ENCODE results near the gene CDK13.

Gene CDK13

DNA sequence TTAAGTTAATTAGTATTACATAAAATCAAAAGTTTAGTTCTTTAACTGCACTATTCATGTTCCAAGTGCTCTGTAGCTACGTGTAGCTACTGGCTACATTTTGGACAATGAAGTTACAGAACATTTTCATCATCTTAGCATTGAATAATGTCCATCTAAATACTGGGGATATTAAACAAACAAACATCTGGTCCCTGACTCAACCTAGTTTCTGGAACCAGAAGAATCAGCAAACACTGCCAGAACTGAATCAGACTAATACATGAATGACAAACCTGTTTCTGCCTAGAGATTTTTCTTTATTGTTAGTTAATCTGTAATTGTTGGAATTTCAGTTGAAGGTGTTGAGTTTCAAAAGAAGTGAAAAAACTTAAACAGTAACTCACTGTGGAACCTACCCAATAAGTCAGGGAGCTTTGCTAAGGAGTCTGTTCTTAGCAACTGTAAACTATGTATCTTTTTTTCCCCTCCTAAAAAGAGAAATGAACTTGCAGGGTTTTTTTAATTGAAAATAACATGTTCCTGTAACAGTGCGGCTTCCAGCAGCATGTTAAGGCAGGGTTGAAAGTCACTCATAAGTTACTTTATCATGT lies 58.3 kb downstream of the CDK13 start:
- DNase-seq (ENCODE audit: low read depth in 2 of 3, low spot score in 1 of 3): no peak

DNA sequence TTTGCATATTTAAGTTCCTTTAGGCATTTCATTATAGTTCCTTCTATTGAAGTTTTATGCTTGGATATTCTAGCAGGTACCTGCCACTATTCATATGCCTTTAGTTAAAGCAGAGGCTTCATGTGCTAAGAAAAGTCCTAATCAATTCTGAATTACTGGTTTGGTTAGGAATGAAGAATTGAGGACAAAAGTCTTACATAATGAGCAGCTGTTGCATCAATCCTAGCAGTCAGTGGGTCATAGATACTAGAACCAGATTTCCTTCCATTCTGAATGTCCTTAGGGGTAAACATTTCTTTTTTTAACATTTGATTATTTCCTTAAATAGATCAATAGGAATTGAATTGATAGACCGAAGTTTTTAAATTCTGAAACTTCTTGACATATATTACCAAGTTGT lies 59.2 kb downstream of the CDK13 start:
- DNase-seq (ENCODE audit: low read depth in 2 of 3, low spot score in 1 of 3): no peak

DNA sequence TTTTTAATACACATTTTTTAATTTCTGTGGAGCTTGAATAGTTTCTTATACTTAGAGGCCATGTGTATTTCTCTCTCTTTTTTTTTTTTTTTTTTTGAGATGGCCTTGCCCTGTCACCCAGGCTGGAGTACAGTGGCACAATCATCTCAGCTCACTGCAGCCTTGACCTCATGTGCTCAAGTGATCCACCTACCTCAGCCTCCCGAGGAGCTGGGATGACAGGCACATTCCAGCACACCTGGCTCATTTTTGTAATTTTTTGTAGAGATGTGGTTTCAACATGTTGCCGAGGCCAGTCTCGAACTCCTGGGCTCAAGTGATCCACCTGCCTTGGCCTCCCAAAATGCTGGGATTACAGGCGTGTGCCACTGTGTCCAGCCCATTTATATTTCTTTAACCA lies 64.3 kb downstream of the CDK13 start:
- no peak for DNase-seq (ENCODE audit: low read depth in 2 of 3, low spot score in 1 of 3)

DNA sequence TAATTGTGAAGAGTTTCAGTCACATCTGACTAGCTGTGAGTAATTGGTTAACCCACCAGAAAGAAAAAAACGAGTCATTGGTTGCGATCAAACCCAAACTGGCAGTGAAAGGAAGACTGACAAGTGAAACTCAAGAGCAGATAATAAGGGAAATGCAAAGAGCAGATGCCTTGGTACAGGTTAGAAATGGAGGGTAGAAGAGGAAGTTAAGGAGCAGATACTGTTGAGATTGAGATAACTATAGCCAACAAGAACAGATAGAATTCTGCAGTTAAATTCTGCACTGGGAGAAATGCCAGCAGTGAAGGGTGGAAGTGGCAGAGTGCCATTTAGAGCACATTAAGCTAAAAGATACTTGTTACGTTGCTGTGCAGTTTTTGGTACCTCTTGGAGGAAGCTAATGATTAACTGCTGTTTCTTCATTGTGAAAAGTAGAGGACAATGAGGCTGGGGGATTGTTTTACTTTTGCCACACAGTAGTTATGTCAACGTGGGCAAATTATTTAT lies 65.8 kb downstream of the CDK13 start:
- DNase-seq (ENCODE audit: low read depth in 2 of 3, low spot score in 1 of 3): peak in 1 of 3 donors; percentile 16

DNA sequence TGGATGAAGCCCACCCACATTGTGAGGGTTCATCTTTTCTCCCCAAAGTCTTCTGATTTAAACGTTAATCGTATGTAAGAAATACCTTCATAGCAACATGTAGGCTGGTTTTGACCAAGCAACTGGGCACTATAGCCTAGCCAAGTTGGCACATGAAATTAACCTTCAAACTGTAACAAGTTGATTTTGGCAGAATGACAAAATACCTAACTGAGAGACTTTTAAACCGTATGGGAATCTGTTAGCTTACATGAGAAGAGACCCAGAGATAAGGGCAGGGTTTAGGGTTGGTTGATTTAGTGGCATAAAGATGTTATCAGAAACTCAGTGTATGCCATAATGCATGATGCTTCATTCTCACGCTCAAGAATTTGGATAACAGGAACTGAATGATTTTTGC lies 69.5 kb downstream of the CDK13 start:
- DNase-seq (ENCODE audit: low read depth in 2 of 3, low spot score in 1 of 3): no peak

DNA sequence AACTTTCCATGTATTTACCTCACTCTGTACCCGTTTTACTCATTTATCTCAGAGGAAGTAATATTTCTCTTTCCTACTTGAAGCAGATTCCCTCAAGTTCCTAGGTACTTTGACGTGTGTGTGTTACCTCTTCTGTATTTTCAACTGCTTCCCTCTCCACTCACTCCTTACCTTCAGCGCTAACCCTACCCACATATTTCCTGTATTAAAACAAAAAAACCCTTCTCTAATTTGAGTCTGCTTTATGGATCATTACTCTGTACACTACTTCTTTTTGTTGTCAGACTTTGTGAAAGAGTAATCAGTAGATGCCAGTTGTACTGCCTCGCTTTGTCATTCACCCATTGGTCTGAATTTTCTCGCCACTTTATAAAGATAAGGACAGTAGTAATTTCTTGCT lies 74.0 kb downstream of the CDK13 start:
- DNase-seq (ENCODE audit: low read depth in 2 of 3, low spot score in 1 of 3): no peak

DNA sequence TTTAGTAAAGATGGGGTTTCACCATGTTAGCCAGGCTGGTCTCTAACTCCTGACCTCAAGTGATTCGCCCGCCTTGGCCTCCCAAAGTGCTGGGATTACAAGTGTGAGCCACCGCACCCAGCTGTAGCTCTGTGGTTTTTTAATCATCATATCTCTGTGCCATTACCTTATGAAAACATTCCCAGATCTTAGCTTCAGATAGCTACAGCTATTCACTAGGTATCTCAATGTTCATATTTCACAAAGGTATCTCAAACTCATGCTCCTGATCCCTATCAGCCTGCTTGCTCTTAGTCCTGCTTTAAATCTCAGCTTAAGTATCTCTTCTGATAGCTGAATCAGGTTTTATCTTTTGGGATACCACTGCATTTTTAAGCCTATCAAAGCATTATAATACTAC lies 74.8 kb downstream of the CDK13 start:
- no peak for DNase-seq (ENCODE audit: low read depth in 2 of 3, low spot score in 1 of 3)

DNA sequence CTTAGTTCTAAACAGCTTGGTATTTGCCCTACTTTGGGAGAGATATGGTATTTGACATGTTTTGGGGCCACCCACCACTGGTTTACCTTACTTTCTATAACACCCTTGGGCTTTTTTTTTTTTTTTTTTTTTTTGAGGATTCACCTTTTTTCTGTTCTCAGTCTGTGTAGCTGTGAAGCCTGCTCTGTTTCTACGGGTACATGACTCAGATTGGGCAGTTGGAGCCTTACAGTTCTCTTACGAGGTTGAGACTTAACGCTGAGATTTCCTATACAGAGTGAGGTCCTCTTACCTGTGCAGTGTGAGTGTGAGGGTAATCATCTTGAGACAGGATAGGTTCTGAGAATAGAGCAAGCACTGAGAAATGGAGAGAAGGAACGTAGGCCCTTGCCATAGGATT lies 77.5 kb downstream of the CDK13 start:
- no peak for DNase-seq (ENCODE audit: low read depth in 2 of 3, low spot score in 1 of 3)

DNA sequence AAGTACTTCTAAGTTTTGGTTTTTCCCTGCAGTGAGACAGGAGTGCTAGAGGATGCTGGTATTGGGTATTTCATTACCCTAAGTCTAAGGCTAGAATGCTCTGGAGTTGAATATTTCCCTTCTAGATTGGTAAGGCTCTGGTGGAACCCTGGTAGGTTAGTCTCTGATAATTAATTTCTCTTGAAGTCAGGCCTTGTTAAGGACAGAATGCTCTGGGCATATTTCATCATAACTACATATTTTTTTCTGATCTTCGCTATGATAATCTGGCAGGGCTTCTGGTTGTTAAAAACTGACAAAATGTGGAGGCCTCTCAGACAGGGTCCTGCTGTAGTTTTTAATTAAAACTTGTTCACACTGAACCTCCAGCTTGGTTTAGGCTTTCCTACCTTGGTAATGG lies 83.8 kb downstream of the CDK13 start:
- DNase-seq (ENCODE audit: low read depth in 2 of 3, low spot score in 1 of 3): no peak

DNA sequence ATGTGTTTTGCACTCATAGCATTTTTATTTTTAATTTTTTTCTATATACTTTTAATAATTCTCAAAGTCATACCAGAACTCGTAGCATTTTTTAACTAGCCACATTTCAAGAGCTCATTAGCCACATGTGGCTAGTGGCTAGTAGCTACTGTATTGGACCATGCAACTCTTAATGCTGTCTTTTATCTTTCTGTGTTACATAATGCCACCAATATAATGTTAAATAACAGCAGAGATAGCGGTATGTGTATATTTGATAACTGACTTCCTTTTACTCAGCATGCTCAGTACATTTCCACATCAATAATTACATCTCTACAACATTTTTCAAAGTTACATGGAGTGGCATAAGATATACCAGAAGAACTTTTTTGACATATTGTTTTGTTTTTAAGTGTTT lies 91.4 kb downstream of the CDK13 start:
- no peak for DNase-seq (ENCODE audit: low read depth in 2 of 3, low spot score in 1 of 3)

DNA sequence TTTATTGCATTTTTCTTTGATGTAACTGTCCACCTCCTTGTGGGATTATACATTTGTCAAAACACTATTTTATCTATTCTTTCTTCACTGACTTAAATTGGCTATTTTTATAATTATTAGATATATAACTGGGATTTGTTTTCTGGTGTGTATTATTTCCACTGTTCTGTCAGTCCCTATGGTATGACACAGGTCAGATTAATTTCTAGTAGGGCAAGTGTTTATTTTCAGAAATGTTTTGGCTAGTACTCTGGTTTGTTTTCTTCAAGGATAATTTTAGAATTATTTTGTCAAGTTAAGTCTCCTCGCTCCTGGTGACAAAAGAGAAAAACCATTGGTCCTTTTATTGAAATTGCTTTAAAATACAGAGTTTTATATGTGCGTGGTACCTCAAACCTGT lies 93.1 kb downstream of the CDK13 start:
- DNase-seq (ENCODE audit: low read depth in 2 of 3, low spot score in 1 of 3): no peak

DNA sequence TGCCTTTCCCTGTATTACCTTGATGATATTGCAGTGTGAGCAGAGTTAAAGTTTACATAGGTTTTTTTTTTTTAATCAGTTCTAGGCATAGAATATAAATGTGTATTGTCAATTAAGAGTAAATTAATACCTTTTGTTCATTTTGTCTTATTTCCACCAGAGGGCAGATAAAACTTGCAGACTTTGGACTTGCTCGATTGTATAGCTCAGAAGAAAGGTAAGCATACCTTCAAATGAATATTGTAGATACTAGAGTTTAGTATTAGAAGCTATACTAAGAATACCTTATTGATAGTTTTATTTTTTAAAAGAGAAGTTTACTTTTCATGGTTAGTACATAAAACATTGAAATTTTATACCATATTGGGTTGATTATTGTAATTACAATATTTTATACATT lies 97.6 kb downstream of the CDK13 start:
- no peak for DNase-seq (ENCODE audit: low read depth in 2 of 3, low spot score in 1 of 3)

DNA sequence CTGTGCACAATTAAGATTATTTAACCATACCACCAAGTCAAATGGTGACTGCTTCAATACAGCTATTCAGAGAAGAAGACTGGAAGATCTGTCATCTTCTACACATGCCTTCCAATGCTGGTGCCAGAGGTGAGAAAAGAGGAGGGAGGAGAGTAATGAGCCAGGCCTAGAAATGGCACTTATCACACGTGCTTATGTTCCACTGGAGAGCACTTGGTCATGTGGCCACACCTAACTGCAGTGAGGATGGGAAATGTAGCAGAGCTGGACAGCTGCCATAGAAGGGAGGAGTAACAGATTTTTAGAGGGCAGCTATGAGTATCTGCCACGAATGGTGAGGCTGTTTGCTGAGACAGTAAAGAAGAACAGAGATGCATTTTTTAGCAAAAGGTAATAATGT lies 107.2 kb downstream of the CDK13 start:
- no peak for DNase-seq (ENCODE audit: low read depth in 2 of 3, low spot score in 1 of 3)

DNA sequence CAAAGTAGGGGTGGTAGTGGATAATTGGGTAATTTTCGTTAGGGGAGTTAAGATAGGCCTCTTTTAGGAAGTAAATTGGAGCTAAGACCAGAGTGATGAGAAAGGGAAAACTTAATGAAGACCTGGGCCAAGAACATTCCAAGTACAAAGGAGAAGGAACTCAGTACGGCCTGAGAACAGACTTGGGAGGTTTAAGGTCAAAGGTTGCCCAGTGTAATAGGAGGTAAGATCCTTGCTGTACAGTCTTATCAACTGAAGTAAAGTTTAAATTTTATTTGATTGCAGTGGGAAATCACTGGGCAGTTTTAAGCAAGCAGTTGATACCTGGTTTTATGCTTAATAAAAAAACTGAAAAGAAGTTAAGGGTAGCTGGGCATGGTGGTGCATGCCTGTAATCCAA lies 108.0 kb downstream of the CDK13 start:
- no peak for DNase-seq (ENCODE audit: low read depth in 2 of 3, low spot score in 1 of 3)

DNA sequence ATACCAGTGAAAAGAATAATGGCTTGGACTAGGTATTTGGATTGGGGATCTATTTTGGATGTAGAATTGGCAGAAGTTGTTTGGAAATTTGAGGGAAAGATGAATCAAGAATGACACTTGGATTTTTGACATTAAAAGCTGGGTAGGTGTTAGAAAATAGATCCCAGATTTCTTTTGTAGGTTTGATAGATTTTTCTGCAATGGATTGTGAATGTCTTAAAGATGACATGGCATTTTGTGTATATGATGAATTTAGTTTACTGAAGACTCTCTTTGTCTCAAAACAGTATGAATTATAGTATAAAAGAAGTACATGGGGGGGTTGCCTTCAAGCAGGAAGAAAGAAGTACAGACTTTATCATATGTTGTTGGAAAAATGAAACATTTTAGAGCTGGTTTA lies 108.6 kb downstream of the CDK13 start:
- DNase-seq (ENCODE audit: low read depth in 2 of 3, low spot score in 1 of 3): no peak

DNA sequence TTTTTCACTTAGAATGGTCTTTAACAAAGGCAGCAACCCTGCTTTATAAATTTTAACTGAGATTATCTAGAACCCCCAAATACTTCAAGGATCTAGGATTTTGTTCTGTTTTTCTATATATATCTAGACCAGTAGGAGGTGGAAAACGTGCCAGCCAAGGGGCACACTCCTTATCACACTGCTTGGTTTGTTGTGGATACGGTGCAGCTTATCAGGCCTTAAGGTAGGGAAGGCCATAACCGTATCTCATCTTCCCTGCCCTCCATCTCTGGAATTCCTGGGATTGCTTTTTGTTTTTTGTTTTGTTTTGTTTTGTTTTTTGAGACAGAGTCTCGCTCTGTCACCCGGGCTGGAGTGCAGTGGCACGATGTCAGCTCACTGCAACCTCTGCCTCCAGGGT lies 109.0 kb downstream of the CDK13 start:
- DNase-seq (ENCODE audit: low read depth in 2 of 3, low spot score in 1 of 3): no peak

DNA sequence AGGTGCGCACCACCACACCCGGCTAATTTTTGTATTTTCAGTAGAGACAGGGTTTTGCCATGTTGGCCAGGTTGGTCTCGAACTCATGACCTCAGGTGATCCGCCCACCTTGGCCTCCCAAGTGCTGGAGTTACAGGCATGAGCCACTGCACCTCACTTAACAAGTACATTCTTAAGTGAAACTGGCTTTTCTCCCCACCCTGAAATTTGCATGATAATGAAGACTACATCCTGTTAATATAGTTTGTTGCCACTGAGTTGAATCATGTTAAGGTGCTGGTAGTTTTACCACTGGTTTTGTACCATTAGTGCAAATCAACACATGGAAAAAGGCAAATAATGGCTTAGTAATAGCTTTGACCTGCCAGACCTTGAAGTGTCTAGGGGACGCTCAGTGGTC lies 122.2 kb downstream of the CDK13 start:
- no peak for DNase-seq (ENCODE audit: low read depth in 2 of 3, low spot score in 1 of 3)

DNA sequence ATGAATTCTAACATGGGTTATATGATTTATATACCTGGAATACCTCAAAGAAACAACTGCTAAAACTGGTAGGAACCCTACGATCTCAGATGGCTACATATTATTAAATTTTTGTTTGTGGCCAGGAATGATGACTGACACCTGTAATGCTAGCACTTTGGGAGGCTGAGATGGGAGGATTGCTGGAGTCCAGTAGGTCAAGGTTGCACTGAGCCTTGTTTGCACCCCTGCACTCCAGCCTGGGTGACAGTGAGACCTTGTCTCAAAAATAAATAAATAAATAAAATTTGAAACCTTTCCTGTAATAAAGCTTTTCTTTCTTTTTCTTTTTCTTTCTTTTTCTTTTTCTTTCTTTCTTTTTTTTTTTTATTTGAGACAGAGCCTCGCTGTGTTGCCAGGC lies 123.2 kb downstream of the CDK13 start:
- no peak for DNase-seq (ENCODE audit: low read depth in 2 of 3, low spot score in 1 of 3)

DNA sequence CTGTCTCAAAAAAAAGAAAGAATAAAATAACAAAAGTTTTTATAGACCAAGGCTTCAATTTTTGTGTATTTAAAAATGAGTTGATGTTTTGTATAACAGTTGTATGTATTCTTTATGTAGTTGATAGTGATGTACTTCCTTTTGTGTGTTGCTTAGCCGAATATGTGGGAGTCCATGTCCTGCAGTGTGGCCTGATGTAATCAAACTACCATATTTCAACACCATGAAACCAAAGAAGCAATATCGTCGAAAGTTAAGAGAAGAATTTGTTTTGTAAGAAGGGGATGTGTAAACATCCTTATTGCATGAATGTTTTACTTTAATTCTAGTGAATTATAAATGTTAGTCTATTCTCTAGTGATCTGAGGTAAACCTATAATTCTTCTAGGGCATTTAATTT lies 127.8 kb downstream of the CDK13 start:
- DNase-seq (ENCODE audit: low read depth in 2 of 3, low spot score in 1 of 3): no peak

DNA sequence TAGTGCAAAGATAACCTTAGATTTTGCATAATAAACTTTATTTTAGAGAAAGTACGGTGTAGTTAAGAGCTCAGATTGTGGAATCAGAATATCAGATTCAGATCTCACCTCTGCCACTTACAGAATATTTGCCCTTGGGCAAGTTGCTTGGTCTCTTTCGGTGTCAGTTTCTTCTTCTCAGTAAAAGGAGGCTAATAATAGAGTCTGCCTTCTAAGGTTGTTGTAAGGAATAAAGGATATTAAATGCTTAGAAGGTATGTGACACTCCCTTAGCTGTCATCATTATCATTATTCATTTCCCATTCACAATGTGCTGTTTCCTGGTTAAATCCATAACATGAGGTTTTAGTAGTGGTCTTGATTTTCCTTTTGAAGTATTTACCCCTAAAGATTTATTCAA lies 142.1 kb downstream of the CDK13 start:
- no peak for DNase-seq (ENCODE audit: low read depth in 2 of 3, low spot score in 1 of 3)

DNA sequence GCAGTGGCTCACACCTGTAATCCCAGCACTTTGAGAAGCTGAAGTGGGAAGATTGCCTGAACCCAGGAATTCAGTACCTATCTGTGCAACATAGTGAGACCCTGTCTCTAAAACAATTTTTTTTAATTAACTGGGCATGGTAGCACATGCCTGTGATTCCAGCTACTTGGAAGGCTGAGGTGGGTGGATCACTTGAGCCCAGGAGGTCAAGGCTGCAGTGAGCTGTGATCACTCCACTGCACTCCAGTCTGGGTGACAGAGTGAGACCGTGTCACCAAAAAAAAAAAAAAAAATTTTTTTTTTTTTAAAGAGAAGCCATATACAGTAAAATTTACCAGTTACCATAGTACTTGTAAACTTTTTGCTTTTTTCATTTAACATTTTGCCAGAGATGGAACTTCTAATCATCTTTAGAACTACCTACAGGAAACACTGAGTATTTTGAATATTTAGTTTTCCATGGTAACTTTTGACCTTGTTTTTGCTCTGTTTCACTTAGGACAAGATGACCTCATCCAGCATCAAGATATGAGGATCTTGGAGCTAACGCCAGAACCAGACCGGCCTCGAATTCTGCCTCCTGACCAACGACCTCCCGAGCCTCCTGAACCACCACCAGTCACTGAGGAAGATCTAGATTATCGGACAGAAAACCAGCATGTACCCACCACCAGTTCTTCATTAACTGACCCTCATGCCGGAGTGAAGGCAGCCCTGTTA lies 143.7 kb downstream of the CDK13 start:
- no peak for DNase-seq (ENCODE audit: low read depth in 2 of 3, low spot score in 1 of 3)

DNA sequence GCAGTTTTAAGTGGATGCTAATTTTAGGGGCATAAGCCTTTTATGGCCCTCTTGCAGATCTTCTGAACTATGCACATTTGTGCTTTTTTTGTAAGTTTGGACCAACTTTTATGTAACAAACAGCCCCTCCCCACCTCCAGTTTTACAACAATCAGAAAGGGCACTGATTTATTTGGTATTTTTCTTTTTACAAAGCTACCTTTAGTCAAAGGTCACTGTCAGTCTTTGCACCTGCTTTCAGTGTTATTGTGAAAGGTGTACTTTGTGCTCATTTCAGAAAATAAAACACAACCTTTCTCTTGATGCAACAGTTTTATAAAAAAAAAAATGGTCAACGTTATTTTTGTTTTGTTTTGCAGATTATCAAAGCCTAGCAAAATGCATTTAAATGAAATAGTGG lies 145.2 kb downstream of the CDK13 start:
- no peak for DNase-seq (ENCODE audit: low read depth in 2 of 3, low spot score in 1 of 3)

DNA sequence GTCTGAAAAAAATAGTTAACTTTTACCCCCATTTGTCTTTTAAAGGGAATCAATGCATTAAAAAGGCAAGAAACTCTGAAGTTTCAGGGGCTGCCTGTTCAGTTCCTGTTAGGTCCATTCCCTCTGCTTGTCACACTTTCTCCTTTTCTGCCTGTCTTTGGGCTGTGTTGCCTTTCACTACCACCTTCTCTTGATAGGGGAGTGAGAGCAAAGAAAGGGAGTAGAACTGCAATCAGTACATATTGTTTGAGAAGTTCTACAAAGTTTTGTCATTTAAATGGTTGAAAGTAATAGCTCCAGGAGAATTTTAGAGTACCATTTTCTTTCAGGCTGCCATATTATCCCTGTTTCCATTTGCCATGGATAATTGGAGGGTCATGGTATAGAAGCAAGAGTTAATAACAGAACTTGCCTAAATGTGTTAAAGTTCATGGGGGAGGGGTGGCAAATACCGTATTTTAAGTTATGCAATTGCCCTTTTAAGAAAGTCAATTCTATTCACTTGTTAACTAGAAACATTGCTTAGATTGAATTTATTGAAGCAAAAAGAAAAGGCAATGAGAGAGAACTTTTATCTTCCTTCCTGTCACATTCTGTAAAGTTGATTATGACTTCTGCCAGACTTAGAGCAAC lies 145.8 kb downstream of the CDK13 start:
- DNase-seq (ENCODE audit: low read depth in 2 of 3, low spot score in 1 of 3): no peak

Data from stimulated activated CD4-positive, alpha-beta T cell treated with anti-CD3 and anti-CD28 coated beads, Interleukin-12 subunit alpha, Interleukin-12 subunit beta, amount 100 ng/mL, for 48 hours (primary cell).